IPS-18c (cell line): Measurements from ENCODE around the gene ZNF784.
"Not testable (repeated sequence)": the region's sequence is repeated elsewhere in the genome, so short reads cannot be mapped to it uniquely, and the experiment has no call there.

ENCODE experiments used
- H3K4me3 ChIP-seq: 2 replicates; pipeline ENCODE4 v1.7.0; 2013; ENCODE audit warnings: low read depth, mild to moderate bottlenecking, low read length, moderate library complexity; ENCODE audit not compliant: insufficient read depth
- H3K9me3 ChIP-seq: one replicate; pipeline ENCODE4 v1.6.1; 2013; ENCODE audit warnings: mild to moderate bottlenecking, low read length, moderate library complexity; ENCODE audit not compliant: control insufficient read depth, insufficient read depth

Gene ZNF784

DNA sequence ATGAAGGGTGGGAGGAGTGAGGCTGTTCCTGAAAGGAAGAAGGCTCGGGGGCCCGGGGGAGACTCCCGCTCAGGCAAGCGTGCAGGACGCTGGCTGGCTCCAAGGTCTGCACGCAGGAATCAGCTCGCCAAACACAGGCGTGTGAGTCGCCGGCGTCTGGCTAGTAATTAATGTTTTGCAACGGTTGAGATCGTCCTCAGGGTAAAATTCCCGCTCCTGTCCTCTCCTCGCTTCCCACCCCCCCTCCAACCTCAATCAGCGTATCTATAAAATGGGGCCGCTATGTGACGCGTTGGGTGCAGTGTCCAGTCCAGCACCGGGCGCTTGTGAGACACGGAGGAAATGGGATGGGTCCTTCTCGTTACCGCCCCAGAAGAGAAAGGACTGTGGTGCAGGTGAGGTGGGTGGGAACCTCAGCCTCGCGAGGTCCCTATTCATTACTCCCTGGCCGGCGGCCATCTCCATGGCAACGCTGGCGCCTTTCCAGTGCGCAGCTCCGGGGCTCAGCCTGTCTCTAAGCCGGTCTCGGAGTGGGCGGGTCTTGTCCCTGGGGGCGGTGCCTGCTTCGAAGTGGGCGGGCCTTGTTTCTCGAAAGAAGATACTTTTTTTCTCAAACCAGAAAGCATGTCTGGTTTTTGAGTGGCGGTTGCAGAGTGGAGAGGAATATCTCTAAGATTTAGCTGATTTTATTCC, 37.2 kb downstream of the ZNF784 start:
- Histone ChIP-seq H3K4me3 (peak overlapping the region; percentile 55; the same call in 1 of the 2 replicates), H3K9me3 (no peaks in the 10 kb centered on the region)

DNA sequence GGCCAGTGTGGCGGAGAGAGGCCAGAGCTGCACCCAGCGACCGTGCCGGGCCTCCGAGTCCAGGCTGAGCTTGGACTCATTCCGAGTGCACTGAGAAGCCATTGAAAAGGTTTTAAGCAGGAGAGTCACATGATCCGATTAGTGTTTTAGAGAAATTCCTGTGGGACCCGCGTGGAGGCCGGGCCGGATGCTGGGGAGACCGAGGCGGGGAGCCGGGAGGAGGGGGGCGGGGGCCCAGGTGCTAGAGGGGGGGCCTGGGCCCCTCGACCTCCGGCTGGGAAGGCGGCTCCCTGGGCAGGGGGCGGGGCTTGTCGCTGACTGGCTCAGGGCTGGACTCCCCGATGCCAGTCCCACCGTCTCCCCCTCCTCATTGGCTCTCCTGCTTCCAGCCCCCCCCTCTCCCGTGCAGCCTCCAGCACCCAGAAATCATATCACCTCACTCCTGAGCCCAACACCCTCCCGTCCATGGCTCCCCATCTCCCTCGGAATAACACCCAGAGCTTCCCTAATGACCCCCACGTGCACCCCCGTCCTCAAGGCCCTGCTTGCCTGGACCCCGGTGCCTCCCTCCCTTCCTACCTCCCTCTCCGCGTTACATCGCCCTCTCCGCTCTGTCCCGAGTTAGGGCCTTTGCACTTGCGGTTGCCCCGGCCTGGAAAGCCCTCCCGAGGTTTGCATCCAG, 38.6 kb downstream of the ZNF784 start:
- Histone ChIP-seq H3K9me3 (no peaks in the 10 kb centered on the region), H3K4me3 (peak overlapping the region; percentile 58)

DNA sequence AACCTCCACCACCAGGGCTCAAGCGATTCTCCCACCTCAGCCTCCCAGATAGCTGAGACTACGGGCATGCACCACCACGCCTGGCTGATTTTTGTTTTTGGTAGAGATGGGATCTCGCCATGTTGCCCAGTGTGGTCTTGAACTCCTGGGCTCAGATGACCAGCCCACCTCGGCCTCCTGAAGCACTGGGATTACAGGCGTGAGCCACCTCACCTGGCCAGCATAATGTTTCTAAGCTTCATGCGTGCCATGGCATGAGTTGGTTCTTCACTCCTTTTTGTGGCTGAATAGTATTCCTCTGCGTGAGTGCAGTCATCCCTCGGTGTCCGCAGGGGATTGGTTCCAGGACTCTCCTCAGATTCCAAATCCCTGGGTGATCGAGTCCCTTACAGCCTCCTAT, 39.5 kb downstream of the ZNF784 start:
- no peak overlapping the region for H3K4me3 ChIP-seq
- no peaks in the 10 kb centered on the region for H3K9me3 ChIP-seq

DNA sequence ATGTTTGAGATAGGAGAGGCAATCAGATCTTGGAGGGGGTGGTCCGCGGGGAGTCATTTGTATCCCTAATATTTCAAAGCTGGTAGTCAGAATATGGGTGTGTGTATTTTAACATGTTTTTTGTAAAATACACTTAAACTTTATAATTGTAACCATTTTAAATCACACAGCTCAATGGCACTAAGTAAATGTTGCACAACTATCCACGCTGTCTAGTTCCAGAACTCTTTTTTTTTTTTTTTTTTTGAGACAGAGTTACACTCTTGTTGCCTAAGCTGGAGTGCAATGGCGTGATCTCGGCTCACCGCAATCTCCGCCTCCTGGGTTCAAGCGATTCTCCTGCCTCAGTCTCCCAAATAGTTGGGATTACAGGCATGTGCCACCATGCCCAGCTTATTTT, 40.5 kb downstream of the ZNF784 start:
- not testable (repeated sequence) for H3K9me3 ChIP-seq, H3K4me3 ChIP-seq

DNA sequence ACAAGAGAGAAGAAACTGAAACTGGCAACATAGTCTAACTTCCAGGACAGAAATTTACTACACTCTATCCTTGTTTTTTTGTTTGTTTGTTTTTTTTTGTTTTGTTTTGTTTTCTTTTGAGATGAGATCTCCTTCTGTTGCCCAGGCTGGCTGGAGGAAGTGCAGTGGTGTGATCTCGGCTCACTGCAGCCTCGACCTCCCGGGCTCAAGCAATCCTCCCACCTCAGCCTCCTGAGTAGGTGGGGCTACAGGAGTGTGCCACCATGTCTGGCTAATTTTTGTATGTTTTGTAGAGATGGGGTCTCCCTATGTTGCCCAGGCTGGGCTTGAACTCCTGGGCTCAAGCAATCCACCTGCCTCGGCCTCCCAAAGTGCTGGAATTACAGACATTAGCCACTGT, 42.1 kb downstream of the ZNF784 start:
- H3K4me3 ChIP-seq, H3K9me3 ChIP-seq: not testable (repeated sequence)

DNA sequence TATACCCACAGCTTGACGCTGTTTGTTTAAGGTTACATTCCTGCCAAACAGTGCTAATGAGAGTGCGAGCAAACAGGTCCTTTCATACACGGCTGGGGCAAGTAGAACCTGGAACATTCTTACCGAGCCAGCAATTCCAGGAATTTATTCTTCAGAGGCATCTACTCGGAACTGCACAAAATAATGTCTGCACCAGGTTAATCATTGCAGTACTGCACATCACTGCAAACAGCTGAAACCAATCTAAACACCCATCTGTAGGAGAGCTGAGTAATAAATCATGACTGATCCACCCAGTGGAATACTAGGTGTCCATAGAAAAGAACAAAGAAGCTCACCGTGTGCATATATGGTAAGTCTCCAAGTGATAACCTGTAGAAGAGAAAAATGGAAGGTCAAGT, 42.5 kb downstream of the ZNF784 start:
- Histone ChIP-seq H3K4me3 (no peak overlapping the region), H3K9me3 (no peaks in the 10 kb centered on the region)

DNA sequence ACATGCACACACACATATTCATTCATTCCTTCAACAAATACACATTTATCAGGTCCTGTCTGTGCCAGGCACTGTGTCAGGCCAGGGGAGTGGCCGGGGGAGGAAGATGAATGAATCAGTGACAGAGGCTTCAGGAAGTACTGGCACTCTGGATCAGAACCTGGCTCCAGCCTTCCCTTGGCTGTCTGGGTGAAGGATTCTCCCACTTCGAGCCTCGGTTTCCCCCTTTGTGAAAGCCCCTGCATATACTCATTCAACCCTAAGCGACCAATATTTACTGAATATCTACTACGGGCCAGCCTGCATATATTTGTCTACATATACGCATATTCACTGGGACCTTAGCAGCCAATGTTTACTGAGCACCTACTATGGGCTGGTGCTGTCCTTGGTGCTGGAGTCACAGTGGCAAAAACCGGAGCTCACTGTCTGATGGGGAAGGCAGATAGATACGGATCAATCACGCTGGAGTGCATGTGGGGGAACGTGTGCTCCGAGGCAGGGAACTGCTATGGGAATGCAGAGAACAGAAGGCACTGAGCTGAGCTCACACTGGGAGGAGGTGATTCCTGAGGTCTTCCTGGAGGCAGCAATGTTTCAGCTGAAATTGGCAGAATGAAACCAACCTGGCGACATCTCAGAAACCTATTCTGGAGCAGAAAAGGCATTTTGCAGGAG, 43.1 kb downstream of the ZNF784 start:
- Histone ChIP-seq H3K4me3 (peak overlapping the region; percentile 75; the same call in 1 of the 2 replicates), H3K9me3 (no peaks in the 10 kb centered on the region)

DNA sequence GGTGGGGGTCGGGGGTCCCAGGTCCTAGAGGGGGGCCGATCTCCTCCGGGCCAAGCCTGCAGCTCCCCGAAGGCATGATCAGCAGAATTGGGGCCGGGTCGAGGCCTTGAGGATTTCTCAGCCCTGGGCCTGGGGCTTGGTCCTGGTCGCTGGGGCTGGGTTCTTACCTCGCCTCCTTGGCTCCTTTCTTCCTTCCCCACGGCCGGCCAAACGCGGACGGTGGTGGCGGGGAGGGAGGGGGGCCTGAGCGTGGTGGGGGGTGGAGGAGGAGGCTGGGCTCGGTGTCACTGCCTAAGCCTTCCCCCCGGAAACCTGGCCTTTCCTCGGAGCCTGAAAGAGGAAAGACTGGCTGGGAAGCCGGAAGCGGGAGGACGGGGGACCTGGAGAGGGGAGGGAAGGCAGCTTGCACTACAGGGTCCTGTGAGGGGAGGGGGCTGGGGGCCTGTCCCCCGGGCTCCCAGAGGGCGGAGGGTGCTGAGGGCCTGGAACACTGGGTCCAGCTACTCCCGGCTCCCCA, 43.7 kb downstream of the ZNF784 start, which contains the start of gene ZNF579:
TSS of gene ZNF579 (minus strand) at position 221 of the 517 bp plus-strand sequence. CDS start 1,209 bp downstream, outside the sequence.
- H3K9me3 ChIP-seq: no peaks in the 10 kb centered on the region
- H3K4me3 ChIP-seq: peak within 1 kb of the TSS; percentile 75

DNA sequence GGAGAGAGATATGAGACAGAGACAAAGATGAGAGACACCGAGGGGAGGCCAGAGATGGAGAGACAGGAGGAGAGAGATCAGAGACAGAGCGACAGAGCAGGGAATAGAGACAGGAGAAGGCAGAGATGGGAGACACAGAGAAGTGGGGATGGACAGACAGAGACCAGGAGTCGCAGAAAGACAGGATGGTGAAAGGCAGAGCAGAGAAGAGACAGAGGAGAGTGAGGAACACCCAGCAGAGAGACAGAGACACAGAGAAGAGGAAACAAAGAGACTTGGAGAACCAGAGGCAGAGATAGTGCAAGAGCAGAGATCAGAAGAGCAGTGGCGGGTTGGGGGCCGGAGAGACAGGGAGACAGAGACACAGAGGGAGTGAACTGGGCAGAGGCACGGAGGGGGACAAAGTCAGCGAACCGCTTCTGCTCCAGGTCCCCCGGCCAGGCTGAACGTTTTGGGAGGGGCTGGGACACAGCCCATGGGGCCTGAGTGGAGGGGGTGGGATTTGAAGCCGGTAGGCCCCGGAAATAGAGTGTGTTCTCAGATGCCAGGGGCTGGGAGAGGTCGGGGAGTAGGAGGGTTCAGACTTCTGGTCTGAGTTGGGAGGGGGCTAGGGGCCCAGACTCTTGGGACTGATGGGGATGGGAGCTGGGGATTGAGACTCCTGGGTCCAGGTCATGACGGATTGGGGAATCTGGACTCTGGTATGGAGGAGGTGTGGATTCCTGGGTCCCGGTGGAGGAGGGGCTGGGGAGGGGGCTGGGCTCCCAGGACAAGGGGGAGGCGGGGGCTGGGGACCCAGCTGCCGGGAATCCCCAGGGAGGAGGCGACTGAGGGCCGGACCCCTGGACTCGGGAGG, 44.4 kb downstream of the ZNF784 start:
- no peaks in the 10 kb centered on the region for H3K9me3 ChIP-seq
- peak overlapping the region; percentile 75 for H3K4me3 ChIP-seq

DNA sequence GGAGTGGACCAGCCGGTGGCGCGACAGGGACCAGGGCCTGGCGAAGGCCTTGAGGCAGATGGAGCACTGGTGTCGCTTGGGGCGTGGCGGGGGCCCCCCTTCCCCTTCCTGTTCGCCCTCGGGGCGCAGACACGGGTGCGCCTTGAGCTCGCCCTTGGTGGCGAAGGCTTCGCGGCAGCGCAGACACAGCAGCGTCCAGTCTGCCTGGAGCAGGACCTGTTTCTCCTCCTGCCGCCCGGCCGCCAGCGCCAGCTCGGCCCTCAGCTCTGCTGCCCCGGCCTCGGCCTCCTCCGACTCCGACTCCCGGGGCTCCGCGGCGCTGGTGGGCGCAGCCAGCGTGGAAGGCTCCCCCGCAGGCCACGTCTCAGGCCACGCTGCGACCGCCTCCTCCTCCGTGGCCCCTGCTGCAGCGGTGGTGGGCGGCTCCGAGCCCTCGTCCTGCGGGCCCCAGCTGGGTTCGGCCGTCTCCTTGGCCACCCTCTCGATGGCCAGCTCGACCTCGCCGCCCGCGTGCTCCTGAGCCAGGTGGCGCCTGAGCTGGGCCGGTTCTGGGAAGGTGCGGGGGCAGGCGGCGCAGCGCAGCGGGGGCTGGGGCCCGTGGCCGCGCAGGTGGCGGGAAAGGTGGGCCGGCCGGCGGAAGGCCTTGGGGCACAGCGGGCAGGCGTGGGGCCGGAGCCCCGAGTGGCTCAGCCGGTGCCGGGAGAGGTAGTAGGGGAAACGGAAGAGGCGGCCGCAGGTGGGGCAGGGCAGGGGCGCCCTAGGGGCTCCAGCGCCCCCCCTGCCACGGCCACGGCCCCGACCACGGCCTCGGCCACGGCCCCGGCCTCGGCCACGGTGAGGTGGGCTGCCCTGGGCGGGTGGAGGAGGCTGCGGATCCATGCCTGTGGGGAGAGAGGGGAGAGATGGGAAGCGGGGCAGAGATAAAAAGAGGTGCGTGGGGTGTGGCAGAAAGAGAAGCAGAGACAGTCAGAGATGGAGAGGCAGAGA, 45.3 kb downstream of the ZNF784 start:
- Histone ChIP-seq H3K4me3 (peak overlapping the region; percentile 75; the same call in 1 of the 2 replicates), H3K9me3 (no peaks in the 10 kb centered on the region)

DNA sequence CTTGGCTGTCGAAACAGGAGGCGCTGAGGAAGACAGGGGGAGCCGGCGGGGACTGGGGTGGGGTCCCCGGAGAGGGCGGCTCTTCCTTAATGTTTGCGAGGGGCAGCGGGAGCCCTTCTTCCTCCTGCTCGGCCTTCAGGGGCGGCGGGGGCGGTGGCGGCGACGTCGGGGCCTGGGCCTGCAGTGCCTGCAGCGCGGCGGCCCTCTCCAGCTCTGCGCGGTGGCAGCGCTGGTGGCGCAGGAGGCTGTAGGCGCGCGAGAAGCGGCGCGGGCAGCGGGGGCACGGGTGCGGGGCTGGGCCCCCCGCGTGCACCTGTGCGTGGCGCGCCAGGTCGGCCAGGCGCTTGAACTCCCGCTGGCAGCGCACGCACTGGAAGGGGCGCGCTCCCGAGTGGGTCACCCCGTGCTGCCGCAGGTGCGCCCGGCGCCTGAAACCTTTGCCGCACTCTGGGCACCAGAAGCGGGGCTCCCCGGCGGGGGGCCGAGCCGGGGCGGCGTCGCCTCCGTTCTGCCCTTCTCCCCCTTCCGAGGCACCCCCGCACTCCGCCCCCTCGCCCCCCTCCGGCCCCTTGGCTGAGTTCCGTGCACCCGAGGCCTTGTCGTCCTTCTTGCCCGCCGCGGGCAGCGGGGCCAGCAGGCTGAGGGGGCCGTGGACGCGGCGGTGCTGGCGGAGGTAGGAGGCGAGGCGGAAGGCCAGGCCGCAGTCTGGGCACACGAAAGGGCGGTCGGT, 46.2 kb downstream of the ZNF784 start:
- Histone ChIP-seq H3K4me3 (no peak overlapping the region), H3K9me3 (no peaks in the 10 kb centered on the region)

DNA sequence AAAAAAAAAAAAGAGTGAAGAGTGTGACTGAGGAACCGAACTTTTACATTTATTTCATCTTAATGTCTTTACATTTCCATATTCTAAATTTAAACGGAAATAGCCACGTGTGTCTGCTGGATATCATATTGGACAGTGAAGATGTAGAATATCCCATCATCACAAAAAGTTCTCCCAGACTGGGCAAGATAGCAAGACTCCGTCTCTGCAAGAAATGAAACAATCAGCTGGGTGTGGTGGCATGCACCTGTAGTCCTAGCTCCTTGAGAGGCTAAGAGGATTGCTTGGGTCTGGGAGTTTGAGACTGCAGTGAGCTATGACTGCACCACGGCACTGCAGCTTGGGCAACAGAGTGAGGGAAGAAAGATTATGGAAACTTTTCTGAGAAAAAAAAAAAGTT, 47.6 kb downstream of the ZNF784 start:
- H3K9me3 ChIP-seq: no peaks in the 10 kb centered on the region
- no peak overlapping the region for H3K4me3 ChIP-seq

DNA sequence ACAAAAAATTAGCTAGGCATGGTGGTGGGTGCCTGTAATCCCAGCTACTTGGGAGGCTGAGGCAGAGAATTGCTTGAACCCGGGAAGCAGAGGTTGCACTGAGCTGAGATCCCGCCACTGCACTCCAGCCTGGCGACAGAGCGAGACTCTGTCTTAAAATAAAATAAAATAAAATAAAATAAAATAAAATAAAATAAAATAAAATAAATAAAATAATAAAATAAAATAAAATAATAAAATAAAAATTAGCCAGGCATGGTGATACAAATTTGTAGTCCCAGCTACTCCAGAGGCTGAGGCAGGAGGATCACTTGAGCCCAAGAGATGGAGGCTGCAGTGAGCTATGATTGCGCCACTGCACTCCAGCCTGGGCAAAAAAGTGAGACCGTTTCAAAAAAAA, 50.4 kb downstream of the ZNF784 start:
- H3K4me3 ChIP-seq, H3K9me3 ChIP-seq: not testable (repeated sequence)
